HT-29 (cell line): ENCODE measurements around the gene KLK12. TPM values are rescaled to one million over a fixed set of nuclear protein-coding genes. Genes with fewer than 3 reads are reported as not detected.
"Not testable (repeated sequence)": the region's sequence is repeated elsewhere in the genome, so short reads cannot be mapped to it uniquely, and the experiment has no call there.

Experiments
- DNase-seq: peaks from one replicate; pipeline ENCODE4 v3.0.0-alpha.2; 2015; ENCODE audit warnings: low spot score
- total RNA-seq: library from RNA; depleted of rRNA; stranded (reverse); fragments of >200 nt; shearing (Covaris generic); gene quantifications from 2 replicates; pipeline ENCODE4 v1.2.3, GENCODE V29; 2014

KLK12 gene
- total RNA-seq, 1 experiment from 2014 or later = 9.1 TPM

DNA sequence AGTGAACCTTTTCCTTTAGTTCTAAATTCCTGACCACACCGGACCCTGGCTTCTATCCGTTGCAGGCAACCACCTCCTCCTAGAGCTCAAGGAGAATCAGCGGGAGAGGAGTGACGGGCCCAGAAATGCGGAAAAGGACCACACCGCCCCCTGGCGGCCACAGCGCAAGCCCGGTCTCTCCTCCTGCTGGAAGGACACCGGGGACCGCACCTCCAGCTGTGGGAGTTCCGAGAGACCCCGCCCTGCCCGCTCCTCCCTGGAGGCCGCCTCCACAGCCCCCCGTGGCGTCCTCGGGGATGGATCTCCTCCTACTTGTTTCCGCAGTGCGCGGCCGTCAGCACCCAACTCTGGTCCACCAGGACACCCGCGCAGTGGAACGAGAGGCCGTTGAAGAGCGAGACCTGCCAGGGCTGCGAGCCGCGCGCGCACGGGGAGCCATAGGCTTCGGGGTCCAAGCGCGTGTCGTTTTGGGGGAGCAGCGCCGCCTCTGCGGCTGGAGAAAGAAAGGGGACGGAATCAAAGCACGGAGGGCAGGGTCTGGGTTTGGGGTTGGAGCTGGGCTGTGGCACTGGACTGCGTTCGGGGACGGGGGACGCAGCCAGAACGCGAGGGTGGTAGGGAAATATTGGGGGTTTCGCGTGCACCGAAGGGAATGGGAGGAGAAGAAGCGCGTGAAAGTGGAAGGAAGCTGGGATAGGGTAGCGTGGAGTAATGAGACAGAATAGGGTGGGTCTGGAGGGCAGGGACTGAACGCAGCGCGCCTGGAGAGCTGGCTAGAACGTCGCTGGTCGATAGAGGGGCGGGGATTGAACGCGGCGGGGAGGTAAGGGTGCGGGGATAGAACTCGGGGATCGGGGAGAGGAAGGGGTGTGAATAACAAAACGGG, 17.8 kb downstream of the KLK12 start:
- peak; percentile 88 for DNase-seq

- no peak for DNase-seq
Observed at GRCh38 chr19:51015691-51016267, 19.0 kb downstream of the KLK12 start.

- DNase-seq = no peak
Observed at GRCh38 chr19:51014242-51014641, 20.6 kb downstream of the KLK12 start.

GRCh38 chr19:51012661-51013190, 22.1 kb downstream of the KLK12 start:
- no peak for DNase-seq

GRCh38 chr19:51010066-51010795, 24.6 kb downstream of the KLK12 start:
- DNase-seq = peak; percentile 35

DNA sequence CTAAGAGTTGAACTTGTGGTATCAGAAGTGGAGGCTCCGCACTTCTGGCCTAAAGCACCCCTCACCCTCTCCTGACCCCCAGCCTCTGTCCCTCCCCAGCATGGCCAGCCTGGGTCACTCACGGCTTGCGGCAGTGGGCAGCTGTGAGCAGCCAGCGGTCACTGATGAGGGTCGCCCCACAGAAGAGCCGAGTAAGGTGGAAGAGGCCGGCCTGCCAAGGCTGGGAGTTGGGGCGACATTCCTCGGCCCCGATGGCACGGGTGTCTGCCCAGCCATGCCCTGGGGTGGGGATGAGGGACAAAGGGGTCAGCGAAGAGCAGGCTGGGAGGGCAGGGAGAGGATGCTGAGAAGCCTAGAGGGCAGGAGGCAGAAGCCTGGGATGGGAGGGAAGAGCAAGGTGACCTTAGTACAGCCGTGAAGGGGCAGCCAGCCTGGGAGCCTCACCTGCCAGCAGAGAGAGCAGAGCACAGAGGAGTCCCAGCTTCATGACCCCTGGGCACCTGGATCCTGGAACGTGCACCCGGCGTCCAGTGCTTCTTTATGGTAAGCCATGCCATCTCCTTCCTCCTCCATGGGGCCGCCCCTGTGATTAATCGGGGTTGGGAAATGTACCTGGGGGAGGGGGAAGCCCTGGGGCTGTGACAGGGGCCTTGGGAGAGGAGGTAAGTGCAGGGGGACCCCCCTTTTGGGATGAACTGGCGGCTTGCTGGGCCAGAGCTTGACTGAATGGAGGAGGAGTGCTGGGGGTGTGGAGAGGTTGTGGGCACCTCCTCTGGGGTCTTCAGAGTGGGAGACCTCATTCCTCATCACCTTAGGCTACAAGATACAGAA, 25.5 kb downstream of the KLK12 start:
- DNase-seq = no peak

DNA sequence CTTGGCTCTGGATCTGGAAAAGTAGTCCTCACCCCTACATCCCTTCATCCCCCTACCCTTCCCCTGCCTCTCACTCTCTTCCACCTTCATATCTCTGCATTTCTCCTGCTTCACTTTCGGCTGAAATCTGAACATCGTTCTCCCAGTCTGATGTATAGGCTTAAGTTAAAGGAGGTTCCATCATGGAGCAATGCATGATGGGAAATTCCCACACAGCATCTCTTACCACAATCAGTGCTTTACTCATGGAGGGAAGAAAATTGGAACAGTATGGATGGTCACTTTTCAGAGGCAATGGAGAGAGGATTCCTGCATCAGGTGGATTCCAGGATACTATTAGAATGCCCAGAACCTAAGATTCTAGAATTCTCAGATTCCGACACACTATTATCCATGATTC, 27.3 kb downstream of the KLK12 start:
- DNase-seq = no peak

DNA sequence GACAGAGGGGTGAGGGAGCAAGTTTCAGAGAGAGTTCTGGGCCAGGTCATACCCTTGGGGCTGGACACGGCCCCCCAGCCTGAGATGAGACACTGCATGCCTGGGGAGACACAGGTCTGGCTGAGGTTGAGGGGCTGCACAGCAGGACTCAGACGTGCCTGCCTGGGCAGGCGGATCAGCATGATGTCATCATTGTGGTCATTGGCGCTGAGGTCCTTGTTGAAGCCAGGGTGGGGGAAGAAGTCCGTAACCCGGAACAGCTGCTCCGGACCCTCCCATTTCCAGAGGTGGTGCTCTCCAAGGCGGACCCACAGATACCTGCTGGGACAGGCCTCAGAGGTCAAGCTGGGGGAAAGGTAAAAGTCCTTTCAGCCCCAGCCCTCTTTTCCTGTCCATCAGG, 28.4 kb downstream of the KLK12 start:
- DNase-seq = no peak

- DNase-seq = no peak
Observed at GRCh38 chr19:51005248-51005647, 29.6 kb downstream of the KLK12 start.

DNA sequence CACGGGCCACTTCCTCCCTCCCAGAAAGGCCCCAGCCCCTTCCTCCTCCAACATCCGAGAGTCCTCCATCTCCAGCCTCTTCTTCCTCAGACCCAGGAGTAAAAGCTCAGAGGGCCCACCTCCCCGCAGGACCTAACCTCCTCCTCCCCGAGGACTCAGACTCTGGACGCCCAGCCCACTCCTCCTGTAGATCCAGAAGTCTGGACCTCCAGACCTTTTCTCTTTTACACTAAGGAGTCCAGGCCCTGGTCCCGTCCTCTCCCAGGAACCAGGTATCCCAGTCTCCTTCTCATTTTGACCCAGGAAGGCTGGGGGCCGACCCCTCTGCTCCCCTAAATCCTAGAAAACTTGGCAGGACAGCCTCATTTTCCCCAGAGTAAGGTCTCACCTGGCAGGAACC, 31.5 kb downstream of the KLK12 start:
- DNase-seq = no peak

DNA sequence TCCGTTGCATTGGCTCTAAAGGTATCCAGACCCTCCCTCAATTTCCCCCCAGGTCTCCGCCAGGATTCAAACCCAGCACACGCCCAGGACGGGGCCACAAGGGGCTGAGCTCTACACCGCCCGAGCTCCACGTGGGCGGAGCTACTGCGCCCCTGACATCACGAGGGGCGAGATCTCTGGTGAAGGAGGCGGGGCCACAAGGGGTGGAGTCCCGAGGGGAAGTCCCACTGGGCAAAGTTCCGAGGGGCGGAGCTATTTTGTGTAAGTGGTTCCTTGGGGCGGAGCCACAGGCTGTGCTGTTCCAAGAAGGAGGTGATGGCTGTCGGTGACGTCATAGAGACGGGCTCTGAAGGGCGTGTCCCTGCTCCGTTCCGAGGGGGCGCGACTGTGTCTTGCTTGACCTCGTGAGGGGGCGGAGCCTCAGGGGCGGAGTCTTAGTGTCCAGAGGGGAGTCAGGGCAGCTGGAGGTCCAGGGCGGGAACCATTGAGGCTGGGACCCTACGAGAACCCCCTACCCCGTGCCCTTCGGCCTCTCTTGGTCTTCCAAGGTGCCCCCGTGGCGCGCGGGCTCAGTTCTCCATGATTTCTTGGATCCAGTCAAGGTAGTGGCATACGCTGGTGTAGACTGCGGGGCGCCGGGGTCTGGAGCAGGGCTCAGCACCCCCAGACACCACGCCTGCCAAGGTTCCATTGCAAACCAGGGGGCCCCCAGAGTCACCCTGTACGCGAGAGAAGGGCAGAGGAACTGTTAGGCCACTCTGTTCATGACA, 32.1 kb downstream of the KLK12 start:
- peak; percentile 100 for DNase-seq

DNA sequence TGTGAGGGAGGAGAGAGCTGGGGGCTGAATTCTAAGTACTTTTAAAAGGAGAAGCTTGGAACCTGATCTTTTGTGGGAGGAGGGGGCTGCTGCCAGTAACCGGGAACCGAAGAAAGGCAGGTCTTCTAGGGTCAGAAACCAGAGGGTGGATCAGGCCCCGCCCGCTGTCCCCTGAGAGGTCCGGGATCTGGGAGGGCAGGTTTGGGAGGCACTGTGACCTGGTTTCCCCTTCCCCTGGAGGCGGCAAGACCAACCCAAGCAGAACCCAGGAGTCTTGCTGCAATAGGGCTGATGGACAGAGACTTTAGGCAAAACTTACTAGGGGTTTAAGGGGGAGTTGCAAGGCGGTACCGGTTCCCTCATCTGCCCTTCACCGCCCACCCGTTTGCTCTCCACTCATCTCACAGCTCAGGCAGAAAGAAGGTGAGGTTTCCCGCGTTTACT, 32.7 kb downstream of the KLK12 start:
- DNase-seq = no peak

DNA sequence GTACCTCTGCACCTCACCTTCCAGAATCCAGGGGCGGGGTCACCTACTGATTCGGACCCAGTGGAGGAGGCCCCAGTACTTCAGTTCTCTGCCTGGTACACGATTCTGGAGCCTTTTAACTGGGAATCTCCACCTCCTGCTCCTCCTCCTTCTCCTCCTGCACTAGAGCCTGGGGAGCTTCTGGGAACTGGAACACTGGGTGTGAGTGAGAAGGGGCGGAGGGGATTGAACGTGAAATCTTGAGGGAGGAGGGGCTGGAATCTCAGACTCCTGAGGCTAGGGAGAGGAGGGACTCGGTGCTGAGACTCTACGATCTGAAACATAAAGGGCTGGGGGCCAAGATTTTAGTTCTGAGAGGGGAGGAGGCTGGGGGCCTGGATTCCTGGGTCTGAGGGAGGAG, 33.3 kb downstream of the KLK12 start, which contains the start of gene KLK8:
Gene KLK8, minus strand, starts transcription at position 90 of the 400 bp plus-strand sequence. CDS start 437 bp downstream, outside the sequence.
- DNase-seq = peak; percentile 51

GRCh38 chr19:51000981-51001380, 33.8 kb downstream of the KLK12 start:
- DNase-seq = no peak

- DNase-seq = no peak
Observed at GRCh38 chr19:51000426-51000825, 34.4 kb downstream of the KLK12 start.

GRCh38 chr19:50998686-50999085, 36.1 kb downstream of the KLK12 start:
- no peak for DNase-seq

DNA sequence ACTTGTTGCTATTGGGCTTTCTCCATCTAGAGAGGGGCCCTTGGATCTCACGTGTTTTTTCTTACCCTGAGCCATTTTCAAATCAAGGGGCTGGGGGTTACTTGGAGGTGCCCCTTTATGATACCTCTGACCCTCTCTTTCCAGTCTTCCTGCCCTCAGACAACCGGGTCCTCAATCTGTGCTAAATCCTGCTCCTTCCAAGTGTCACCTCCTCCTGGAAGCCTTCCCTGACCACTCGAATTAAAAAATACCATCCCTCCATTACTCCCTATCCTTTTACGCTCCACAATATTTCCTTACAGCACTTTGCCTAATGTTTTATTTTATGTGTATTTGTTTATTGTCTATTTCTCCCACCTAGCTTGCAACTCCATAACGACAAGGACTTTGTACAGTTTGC, 36.7 kb downstream of the KLK12 start:
- DNase-seq = no peak

GRCh38 chr19:50994129-50994528, 40.7 kb downstream of the KLK12 start:
- DNase-seq = no peak

DNA sequence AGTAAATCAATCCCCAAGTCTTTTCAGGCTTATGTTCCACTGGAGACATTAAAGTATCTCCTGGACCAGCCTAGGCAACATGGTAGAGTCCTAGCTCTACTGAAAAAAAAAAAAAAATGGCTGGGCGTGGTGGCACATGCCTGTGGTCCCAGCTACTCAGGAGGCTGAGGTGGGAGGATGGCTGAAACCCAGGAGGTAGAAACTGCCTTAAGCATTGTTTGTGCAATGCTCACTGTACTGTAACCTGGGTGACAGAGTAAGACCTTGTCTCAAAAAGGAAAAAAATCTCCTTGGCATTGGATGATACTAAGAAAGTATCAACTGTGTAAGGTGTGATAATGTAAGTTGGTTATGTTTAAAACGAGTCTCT, 42.2 kb downstream of the KLK12 start:
- DNase-seq = no peak

DNA sequence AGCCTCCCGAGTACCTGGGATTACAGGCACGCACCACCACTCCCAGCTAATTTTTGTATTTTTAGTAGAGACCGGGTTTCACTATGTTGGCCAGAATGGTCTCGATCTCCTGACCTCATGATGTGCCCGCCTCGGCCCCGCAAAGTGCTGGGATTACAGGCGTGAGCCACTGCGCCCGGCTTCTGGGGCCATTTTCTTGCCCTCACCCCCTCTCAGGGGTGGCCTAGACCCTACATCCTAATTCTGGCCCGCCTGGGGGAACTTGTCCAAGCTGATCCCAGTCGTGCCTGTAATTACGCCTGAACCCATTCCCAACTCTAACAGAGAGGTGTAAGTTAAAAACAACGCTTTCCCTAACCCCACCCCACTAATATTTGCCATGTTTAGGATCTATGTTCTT, 50.4 kb downstream of the KLK12 start:
- not testable (repeated sequence) for DNase-seq
